HFF-Myc (cell line): Measurements from ENCODE around the gene SLC22A4.

Source experiments
- DNase-seq: peaks from one replicate; pipeline ENCODE4 v3.0.0-alpha.2; 2011; ENCODE audit warnings: low read depth; ENCODE audit errors: extremely low read depth
- H3K4me3 ChIP-seq: replicated peaks from 2 replicates; pipeline ENCODE4 v1.5.1; 2011; ENCODE audit warnings: low read depth, mild to moderate bottlenecking, control low read depth, low read length
- TF ChIP-seq, protein P1 (sequence below): IDR thresholded peaks from 2 replicates; pipeline ENCODE4 v1.5.1; 2012; ENCODE audit warnings: mild to moderate bottlenecking, low read depth, low read length, control low read depth; ENCODE audit errors: missing control alignments

Gene SLC22A4

DNA sequence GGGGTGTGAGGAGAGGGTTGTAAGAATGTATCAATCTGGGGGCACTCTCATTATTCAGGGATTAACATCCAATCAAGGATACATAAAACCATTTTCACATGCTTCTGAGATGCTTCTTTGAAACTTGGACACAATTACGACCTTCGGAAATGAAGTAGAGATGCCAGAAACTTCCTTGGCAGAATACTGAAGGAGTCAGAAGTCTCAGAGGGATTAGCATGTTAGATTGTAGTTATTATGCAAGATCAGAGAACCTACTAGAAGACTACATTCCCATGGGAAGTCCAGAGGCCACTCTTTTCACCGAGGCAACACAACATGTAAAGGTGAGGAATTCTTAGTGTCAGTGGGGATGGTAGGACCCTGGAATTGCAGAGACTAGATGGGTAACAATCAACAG lies 5.1 kb upstream of the SLC22A4 start:
- H3K4me3 ChIP-seq = no peak overlapping the region
- DNase-seq = no peak
- TF ChIP-seq, protein P1, sequence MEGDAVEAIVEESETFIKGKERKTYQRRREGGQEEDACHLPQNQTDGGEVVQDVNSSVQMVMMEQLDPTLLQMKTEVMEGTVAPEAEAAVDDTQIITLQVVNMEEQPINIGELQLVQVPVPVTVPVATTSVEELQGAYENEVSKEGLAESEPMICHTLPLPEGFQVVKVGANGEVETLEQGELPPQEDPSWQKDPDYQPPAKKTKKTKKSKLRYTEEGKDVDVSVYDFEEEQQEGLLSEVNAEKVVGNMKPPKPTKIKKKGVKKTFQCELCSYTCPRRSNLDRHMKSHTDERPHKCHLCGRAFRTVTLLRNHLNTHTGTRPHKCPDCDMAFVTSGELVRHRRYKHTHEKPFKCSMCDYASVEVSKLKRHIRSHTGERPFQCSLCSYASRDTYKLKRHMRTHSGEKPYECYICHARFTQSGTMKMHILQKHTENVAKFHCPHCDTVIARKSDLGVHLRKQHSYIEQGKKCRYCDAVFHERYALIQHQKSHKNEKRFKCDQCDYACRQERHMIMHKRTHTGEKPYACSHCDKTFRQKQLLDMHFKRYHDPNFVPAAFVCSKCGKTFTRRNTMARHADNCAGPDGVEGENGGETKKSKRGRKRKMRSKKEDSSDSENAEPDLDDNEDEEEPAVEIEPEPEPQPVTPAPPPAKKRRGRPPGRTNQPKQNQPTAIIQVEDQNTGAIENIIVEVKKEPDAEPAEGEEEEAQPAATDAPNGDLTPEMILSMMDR = no peak

DNA sequence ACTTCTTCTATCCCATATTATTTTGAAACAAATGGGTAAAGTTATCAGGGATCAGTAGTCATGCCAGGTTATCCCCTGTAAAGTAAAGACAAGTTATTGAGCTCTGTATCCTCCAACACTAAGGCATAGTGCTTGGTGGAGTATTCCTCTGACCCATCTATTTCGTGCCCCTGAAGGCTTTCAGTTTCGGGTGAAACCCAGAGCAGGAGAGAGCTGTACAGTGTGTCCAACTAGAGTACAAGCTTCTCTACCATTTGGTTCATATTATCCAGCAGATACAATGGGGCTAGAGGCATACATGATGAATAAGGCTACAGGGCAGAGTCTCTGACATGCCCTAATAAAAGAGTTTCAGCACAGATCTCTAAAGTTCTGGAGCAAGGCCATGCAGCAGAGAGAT lies 3.2 kb upstream of the SLC22A4 start:
- no peak for DNase-seq
- H3K4me3 ChIP-seq = no peak overlapping the region
- TF ChIP-seq, protein P1 = no peak

DNA sequence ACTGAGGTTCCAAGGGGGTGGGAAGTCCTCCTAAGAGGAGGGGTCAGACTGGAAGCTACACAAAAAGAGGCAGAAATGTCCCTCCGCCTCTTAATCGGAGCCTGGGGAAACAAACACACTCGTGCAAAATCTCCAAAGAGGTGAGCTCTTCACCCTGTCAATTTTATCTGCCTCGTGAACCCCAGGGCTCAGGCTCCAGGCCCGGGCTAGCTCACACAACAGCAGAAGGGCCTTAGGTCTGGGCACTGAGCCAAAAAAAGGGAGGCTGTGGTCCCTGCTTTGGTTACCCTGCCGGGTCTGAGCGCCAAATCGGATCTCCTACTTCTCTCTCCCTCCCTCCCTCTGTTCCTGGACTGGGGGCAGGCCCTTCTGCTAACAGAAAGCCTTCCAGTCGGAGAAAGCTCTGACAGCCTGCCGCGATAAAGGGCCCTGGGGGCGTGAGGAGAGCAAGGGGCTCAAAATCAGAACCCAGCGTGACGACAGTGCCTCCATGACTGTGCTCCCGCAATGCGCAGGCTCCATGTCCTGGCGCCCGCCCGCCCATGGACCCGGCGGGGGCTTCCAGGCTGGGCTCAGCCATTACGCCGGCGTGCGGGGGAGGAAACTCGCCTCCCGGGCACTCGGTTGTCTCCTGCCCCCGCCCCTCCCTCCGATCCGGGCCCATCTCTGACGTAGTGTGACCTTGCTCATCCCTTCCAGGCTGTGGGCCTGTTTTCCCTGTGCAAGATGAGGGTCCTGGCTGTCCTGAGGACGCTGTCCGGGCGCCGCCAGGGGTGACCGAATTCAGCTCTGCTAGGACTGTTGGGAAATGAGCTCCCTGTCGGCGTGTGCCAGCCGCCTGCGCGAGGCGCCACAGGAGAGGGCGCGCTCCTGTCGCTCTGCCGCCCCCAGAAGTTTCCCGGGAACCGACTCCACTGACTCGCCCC lies 865 bp upstream of the SLC22A4 start:
- TF ChIP-seq, protein P1 = no peak
- peak; percentile 74 for DNase-seq
- peak overlapping the region; percentile 89 for H3K4me3 ChIP-seq

DNA sequence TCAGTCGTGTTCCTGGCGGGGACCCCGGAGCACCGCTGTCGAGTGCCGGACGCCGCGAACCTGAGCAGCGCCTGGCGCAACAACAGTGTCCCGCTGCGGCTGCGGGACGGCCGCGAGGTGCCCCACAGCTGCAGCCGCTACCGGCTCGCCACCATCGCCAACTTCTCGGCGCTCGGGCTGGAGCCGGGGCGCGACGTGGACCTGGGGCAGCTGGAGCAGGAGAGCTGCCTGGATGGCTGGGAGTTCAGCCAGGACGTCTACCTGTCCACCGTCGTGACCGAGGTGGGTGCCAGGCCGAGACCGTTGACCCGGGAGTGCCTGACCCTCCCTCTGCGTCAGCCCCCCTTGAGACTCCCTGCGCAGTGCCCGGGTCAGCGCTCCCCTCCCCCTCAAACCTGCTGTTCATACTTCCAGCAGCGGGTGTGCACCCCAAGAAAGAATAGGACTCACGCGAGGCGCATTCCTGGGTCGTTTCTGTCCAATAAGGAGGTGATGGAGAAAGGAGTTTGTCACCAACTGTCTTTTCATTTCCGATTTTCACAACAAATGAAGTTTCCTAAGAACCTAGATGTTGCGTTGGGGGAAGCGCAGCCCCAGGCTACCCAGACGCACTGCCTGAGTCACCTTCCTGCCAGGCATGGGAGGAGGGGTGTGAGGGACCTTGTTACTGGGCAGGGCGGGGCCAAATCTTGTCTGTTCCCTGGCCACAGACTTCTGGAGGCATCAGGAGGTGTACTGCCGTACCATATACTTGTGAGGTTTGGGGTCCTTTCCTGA lies 722 bp downstream of the SLC22A4 start:
- TF ChIP-seq, protein P1 = no peak
- peak overlapping the region; percentile 89 for H3K4me3 ChIP-seq
- DNase-seq = peak; percentile 67

DNA sequence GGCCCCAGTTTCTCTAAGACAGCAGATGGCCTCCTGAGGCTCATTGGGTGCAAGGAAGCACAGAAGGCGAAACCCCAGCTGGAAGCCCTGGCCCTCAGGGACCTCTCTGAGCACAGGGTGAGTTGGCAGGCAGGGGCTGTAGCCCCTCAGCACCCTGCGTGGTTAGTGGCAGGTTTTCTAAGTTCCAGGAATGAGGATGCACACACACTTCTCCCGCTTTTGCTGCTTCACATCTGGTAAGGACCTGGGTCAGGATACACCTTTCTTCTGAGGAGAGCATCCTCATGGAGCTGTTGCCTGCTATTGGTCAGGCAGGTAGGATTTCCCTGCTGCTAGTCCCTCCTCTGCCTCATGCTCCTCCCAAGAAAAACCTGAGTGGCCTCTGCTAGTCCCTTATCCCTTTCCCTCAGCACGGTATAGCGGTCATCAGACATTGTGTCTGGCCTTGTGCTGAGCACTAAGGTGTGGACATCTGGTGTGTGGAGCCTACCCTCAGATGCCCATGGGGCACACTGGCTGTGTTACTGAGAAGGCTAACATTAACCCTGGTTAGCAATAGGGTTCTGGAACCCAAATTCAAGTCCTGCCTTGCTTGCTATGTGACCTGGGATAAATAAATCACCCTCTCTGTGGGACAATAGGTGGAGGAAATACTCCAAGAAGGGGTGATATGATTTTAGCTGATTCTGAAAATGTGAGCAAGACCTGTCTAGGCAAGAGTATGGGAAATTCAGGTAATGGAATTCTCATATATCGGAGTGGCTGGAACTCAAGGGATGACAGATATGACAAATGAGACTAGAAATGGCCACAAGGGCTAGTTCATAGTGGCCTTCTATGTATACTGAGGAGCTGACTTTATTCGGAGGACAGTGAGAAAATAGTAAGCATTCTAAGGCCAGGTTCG lies 1.6 kb downstream of the SLC22A4 start:
- DNase-seq = no peak
- TF ChIP-seq, protein P1 = no peak
- peak overlapping the region; percentile 89 for H3K4me3 ChIP-seq

DNA sequence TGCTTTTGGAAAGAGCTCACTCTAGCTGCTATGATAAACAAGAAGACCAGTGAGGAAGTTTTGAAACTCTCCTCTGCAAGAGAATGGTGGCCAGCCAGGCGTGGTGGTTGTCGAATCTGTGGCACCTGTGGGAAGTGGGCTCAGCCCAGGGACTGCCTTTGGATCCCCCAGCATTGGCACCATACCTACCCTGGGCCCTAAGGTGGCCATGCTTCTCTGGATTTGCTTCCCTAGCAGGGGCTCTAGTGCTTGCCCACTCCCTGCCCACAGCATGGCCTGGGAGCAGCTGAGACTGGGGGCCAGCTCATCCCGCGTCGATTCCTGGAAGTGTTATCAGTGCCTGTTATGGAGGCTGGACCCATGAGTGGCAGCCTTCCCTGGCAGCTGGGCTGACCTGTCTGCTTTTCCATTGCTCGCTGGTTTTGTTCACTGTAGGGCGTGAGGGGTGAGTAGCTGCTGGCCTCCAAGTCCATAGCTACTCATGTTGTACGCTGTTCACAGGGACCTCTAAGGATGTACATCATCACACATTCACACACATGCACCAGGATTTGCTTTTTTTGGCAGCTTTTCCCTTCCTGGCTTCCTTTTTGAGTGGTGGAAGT lies 2.3 kb downstream of the SLC22A4 start:
- H3K4me3 ChIP-seq = peak overlapping the region; percentile 89
- TF ChIP-seq, protein P1 = no peak
- no peak for DNase-seq
